ENCODE measurements around the gene UBE2I. TPM values are rescaled to one million over a fixed set of nuclear protein-coding genes. Genes with fewer than 3 reads are reported as not detected.

Gene UBE2I
- total RNA-seq, 1 donor from 2014 or later: 143 TPM

- DNase-seq (ENCODE audit: low read depth) (no peak), FAIRE-seq (no peak)
- no peak overlapping the region for H3K4me3 Mint-ChIP-seq (ENCODE audit: unreplicated experiment)
- Histone ChIP-seq H3K27ac (ENCODE audit: low read depth, low read length) (no peak overlapping the region), H3K79me2 (ENCODE audit: insufficient read depth, low read length) (no peaks in the 10 kb centered on the region), H3K36me3 (ENCODE audit: insufficient read depth, low read length) (no peaks in the 10 kb centered on the region), H2AFZ (ENCODE audit: low read depth, low read length) (no peak overlapping the region), H3K9ac (ENCODE audit: low read length) (no peak overlapping the region), H3K4me1 (ENCODE audit: insufficient read depth, low read length) (peaks cover 11% of the 10 kb centered on the region), H4K20me1 (ENCODE audit: insufficient read depth, low read length) (peaks cover 14% of the 10 kb centered on the region), H3K4me2 (ENCODE audit: low read length) (no peak overlapping the region), H3K27me3 (ENCODE audit: insufficient read depth, low read length) (peaks cover 34% of the 10 kb centered on the region), H3K4me3 (ENCODE audit: insufficient read depth, low read depth, low read length) (no peak overlapping the region), H3K9me3 (ENCODE audit: insufficient read depth, low read depth, low read length) (peaks cover 4% of the 10 kb centered on the region)
- peaks cover 3% of the 10 kb centered on the region for H3K9me3 Mint-ChIP-seq (ENCODE audit: unreplicated experiment)
- no peaks in the 10 kb centered on the region for H3K4me1 Mint-ChIP-seq (ENCODE audit: low read depth, unreplicated experiment)
- no peaks in the 10 kb centered on the region for H3K36me3 Mint-ChIP-seq (ENCODE audit: low read depth, unreplicated experiment)
- TF ChIP-seq CTCF (IDR thresholded peaks at IDR 0.05; ENCODE audit: insufficient read depth, low read depth, low read length): no peak
- TF ChIP-seq EZH2 (IDR thresholded peaks at IDR 0.05; ENCODE audit: insufficient read depth, low read length): no peak
- H3K27me3 Mint-ChIP-seq (ENCODE audit: low read depth, unreplicated experiment): peaks cover 20% of the 10 kb centered on the region
- no peak overlapping the region for H3K27ac Mint-ChIP-seq (ENCODE audit: unreplicated experiment)
These were observed 21.0 kb downstream of the UBE2I start for GRCh38 chr16:1330260-1330914.

GRCh38 chr16:1330931-1331711, 21.7 kb downstream of the UBE2I start:
- FAIRE-seq: no peak
- H3K27ac Mint-ChIP-seq (ENCODE audit: unreplicated experiment): no peak overlapping the region

More at GRCh38 chr16:1330931-1331711, 21.7 kb downstream of the UBE2I start:
- Histone ChIP-seq H4K20me1 (ENCODE audit: insufficient read depth, low read length) (peaks cover 7% of the 10 kb centered on the region), H3K4me1 (ENCODE audit: insufficient read depth, low read length) (peaks cover 11% of the 10 kb centered on the region), H3K9me3 (ENCODE audit: insufficient read depth, low read depth, low read length) (peaks cover 4% of the 10 kb centered on the region), H2AFZ (ENCODE audit: low read depth, low read length) (no peak overlapping the region), H3K9ac (ENCODE audit: low read length) (no peak overlapping the region), H3K79me2 (ENCODE audit: insufficient read depth, low read length) (no peaks in the 10 kb centered on the region), H3K4me3 (ENCODE audit: insufficient read depth, low read depth, low read length) (no peak overlapping the region), H3K4me2 (ENCODE audit: low read length) (peak overlapping the region; percentile 46), H3K27ac (ENCODE audit: low read depth, low read length) (no peak overlapping the region), H3K36me3 (ENCODE audit: insufficient read depth, low read length) (no peaks in the 10 kb centered on the region), H3K27me3 (ENCODE audit: insufficient read depth, low read length) (peaks cover 41% of the 10 kb centered on the region)
- TF ChIP-seq EZH2 (IDR thresholded peaks at IDR 0.05; ENCODE audit: insufficient read depth, low read length) (no peak), CTCF (IDR thresholded peaks at IDR 0.05; ENCODE audit: insufficient read depth, low read depth, low read length) (no peak)
- Mint-ChIP-seq H3K4me3 (ENCODE audit: unreplicated experiment) (no peak overlapping the region), H3K9me3 (ENCODE audit: unreplicated experiment) (peaks cover 3% of the 10 kb centered on the region), H3K4me1 (ENCODE audit: low read depth, unreplicated experiment) (no peaks in the 10 kb centered on the region), H3K27me3 (ENCODE audit: low read depth, unreplicated experiment) (peaks cover 26% of the 10 kb centered on the region), H3K36me3 (ENCODE audit: low read depth, unreplicated experiment) (no peaks in the 10 kb centered on the region)
- DNase-seq (ENCODE audit: low read depth): no peak
